OCI-LY3 (cell line): ENCODE results near the gene TARS1.
"Not testable (repeated sequence)": the region's sequence is repeated elsewhere in the genome, so short reads cannot be mapped to it uniquely, and the experiment has no call there.

ENCODE experiments used
- H2AFZ ChIP-seq: fragments of 200-600, 300-600 bp; shearing (Covaris generic); 2 replicates; pipeline ENCODE4 v1.6.0; 2014; ENCODE audit warnings: antibody characterized with exemption, low read depth, low read length
- H3K27ac ChIP-seq: fragments of 200-600, 300-600 bp; sonication (generic); 2 replicates; pipeline ENCODE4 v1.5.1; 2014; ENCODE audit warnings: mild to moderate bottlenecking, low read length, moderate library complexity, mixed read lengths
- H3K27me3 ChIP-seq: fragments of 200-600, 300-600 bp; sonication (generic); 2 replicates; pipeline ENCODE4 v1.6.1; 2014; ENCODE audit warnings: low read depth, low read length, mixed read lengths
- H3K36me3 ChIP-seq: fragments of 200-600, 300-600 bp; sonication (generic); replicated peaks from 2 replicates; pipeline ENCODE3; 2014; ENCODE audit warnings: low read depth, low read length, mixed read lengths
- H3K4me1 ChIP-seq: fragments of 300-600, 200-600 bp; sonication (generic); 2 replicates; pipeline ENCODE4 v1.6.1; 2014; ENCODE audit warnings: low read length, mixed read lengths
- H3K4me2 ChIP-seq: fragments of 200-600, 300-600 bp; sonication (generic); 2 replicates; pipeline ENCODE4 v1.6.1; 2014; ENCODE audit warnings: low read length, mixed read lengths
- H3K4me3 ChIP-seq: fragments of 300-600, 200-600 bp; sonication (generic); 2 replicates; pipeline ENCODE4 v1.5.1; 2014; ENCODE audit warnings: antibody characterized with exemption, mild to moderate bottlenecking, low read length, moderate library complexity
- H3K79me2 ChIP-seq: fragments of 300-600, 200-600 bp; shearing (Covaris generic); 2 replicates; pipeline ENCODE4 v1.6.1; 2014; ENCODE audit warnings: mild to moderate bottlenecking, low read length, mixed read lengths
- H3K9ac ChIP-seq: fragments of 300-600, 200-600 bp; shearing (Covaris generic); 2 replicates; pipeline ENCODE4 v1.6.0; 2014; ENCODE audit warnings: mild to moderate bottlenecking, low read length, moderate library complexity
- H3K9me3 ChIP-seq: fragments of 200-600, 300-600 bp; shearing (Covaris generic); 2 replicates; pipeline ENCODE4 v1.6.1; 2014; ENCODE audit warnings: low read length, mixed read lengths; ENCODE audit not compliant: insufficient read depth
- H4K20me1 ChIP-seq: fragments of 200-600, 300-600 bp; sonication (generic); 2 replicates; pipeline ENCODE4 v1.6.1; 2016; ENCODE audit warnings: low read length, mixed read lengths; ENCODE audit not compliant: insufficient read depth
- CTCF ChIP-seq: fragments of 200-600, 300-600 bp; sonication (generic); IDR thresholded peaks from 2 replicates; pipeline ENCODE4 v1.5.1; 2014; ENCODE audit warnings: antibody characterized with exemption, low read length, low read depth
- EZH2phosphoT487 ChIP-seq: fragments of 200-600 bp; shearing (Covaris generic); IDR thresholded peaks from 2 replicates; pipeline ENCODE4 v1.6.1; 2018; ENCODE audit warnings: antibody characterized with exemption, mixed run types, low read depth

Gene TARS1

DNA sequence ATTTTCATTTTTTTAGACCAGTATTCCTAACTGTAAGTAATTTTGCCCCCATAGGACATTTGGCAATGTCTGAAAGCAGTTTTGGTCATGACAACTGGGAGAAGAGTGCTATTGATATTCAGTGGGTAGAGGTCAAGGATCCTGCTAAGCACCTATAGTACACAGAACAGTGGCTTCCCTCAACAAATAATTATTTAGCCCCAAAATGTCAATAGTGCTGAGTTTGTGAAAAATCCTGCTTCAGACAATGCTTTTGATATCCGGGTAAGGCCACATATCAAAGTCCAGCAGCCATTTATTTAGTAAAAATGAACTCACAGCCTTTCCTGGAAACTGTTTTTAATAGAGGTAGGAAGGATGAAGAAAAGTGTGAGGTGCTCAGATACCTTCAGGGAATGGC lies 8.1 kb upstream of the TARS1 start:
- Histone ChIP-seq H3K4me2 (no peak overlapping the region), H2AFZ (no peak overlapping the region), H3K9me3 (no peaks in the 10 kb centered on the region), H3K27me3 (no peaks in the 10 kb centered on the region), H3K79me2 (no peaks in the 10 kb centered on the region), H3K9ac (no peak overlapping the region), H3K4me3 (no peak overlapping the region), H3K27ac (no peak overlapping the region), H3K4me1 (no peaks in the 10 kb centered on the region), H4K20me1 (no peaks in the 10 kb centered on the region), H3K36me3 (no peaks in the 10 kb centered on the region)
- no peak for TF ChIP-seq CTCF
- no peak for TF ChIP-seq EZH2phosphoT487

GRCh38 chr5:33433303-33434240 lies 7.2 kb upstream of the TARS1 start:
- TF ChIP-seq CTCF (no peak), EZH2phosphoT487 (no peak)
- H3K9me3 ChIP-seq: no peaks in the 10 kb centered on the region
- no peaks in the 10 kb centered on the region for H4K20me1 ChIP-seq
- H3K9ac ChIP-seq: no peak overlapping the region
- no peak overlapping the region for H2AFZ ChIP-seq
- H3K4me2 ChIP-seq: no peak overlapping the region
- H3K4me3 ChIP-seq: no peak overlapping the region
- H3K27ac ChIP-seq: no peak overlapping the region
- H3K27me3 ChIP-seq: no peaks in the 10 kb centered on the region
- no peaks in the 10 kb centered on the region for H3K79me2 ChIP-seq
- no peaks in the 10 kb centered on the region for H3K4me1 ChIP-seq
- no peaks in the 10 kb centered on the region for H3K36me3 ChIP-seq

- H3K4me3 ChIP-seq, H2AFZ ChIP-seq, H3K4me1 ChIP-seq, H3K4me2 ChIP-seq, H3K9me3 ChIP-seq, H3K9ac ChIP-seq, H3K36me3 ChIP-seq, H3K27ac ChIP-seq, H4K20me1 ChIP-seq, H3K27me3 ChIP-seq: not testable (repeated sequence)
- H3K79me2 ChIP-seq: peaks cover 14% of the 10 kb centered on the region
- peak; percentile 64 for TF ChIP-seq CTCF
Observed at GRCh38 chr5:33435893-33436490, 4.8 kb upstream of the TARS1 start.

DNA sequence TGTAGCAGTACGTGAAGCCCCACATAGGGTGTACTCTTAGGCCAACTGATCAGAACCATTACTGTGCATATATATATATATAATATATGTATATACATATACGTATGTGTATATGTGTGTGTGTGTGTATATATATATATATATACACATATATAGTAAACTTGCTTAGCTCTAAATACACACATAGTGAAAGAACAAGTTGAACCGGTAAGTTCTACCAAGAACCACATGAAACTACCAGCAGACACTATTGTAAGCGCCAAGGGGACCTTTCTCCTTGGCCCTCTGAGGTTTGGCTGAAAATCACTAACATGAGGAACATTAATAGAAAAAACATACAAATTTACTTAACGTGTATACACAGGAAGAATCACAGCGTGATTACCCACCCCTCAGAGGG lies 1.8 kb upstream of the TARS1 start:
- H3K9me3 ChIP-seq: no peaks in the 10 kb centered on the region
- H2AFZ ChIP-seq: no peak overlapping the region
- H3K4me3 ChIP-seq: no peak overlapping the region
- H3K4me2 ChIP-seq: peak overlapping the region; percentile 82
- peaks cover 7% of the 10 kb centered on the region for H4K20me1 ChIP-seq
- peaks cover 7% of the 10 kb centered on the region for H3K36me3 ChIP-seq
- H3K9ac ChIP-seq: no peak overlapping the region
- H3K27ac ChIP-seq: no peak overlapping the region
- no peaks in the 10 kb centered on the region for H3K27me3 ChIP-seq
- H3K79me2 ChIP-seq: peaks cover 44% of the 10 kb centered on the region
- TF ChIP-seq CTCF (no peak), EZH2phosphoT487 (no peak)
- H3K4me1 ChIP-seq: peaks cover 13% of the 10 kb centered on the region
